MV-4-11 (cell line): Measurements from ENCODE around the gene ISY1.
"Not testable (repeated sequence)": the region's sequence is repeated elsewhere in the genome, so short reads cannot be mapped to it uniquely, and the experiment has no call there.

ENCODE experiments used
- DNase-seq: peaks from one replicate; lab custom pipeline; 2025; lab: John Stamatoyannopoulos, UW

Gene ISY1

GRCh38 chr3:129166579-129167332, 5.9 kb upstream of the ISY1 start:
- no peak for DNase-seq

DNA sequence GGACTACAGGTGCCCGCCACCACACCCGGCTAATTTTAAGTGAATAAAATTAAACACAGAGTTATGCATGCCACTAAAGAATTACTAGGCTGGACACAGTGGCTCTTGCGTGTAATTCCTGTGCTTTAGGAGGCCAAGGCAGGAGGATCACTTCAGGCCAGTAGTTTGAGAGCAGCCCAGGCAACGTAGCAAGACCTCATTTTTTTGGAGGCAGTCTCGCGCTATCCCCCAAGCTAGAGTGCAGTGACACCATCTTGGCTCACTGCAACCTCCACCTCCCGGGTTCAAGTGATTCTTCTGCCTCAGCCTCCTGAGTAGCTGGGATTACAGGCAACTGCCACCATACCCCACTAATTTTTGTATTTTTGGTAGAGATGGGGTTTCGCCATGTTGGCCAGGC, 4.7 kb upstream of the ISY1 start:
- not testable (repeated sequence) for DNase-seq

DNA sequence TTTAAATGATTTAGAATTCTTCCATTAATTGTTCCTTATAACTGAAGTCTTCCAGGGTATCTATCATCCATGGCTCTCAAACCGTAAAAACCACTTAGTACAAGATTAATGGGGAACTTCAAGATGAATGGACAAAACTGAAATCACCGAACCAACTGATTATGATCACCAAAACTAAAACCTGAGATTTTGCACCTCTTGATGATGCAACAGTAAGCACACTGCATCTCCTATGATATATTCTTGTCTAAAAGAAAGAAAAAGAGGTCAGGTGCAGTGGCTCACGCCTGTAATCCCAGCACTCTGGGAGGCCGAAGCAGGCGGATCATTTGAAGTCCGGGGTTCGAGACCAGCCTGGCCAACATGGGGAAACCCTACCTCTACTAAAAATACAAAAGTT, 3.6 kb upstream of the ISY1 start:
- DNase-seq: no peak

DNA sequence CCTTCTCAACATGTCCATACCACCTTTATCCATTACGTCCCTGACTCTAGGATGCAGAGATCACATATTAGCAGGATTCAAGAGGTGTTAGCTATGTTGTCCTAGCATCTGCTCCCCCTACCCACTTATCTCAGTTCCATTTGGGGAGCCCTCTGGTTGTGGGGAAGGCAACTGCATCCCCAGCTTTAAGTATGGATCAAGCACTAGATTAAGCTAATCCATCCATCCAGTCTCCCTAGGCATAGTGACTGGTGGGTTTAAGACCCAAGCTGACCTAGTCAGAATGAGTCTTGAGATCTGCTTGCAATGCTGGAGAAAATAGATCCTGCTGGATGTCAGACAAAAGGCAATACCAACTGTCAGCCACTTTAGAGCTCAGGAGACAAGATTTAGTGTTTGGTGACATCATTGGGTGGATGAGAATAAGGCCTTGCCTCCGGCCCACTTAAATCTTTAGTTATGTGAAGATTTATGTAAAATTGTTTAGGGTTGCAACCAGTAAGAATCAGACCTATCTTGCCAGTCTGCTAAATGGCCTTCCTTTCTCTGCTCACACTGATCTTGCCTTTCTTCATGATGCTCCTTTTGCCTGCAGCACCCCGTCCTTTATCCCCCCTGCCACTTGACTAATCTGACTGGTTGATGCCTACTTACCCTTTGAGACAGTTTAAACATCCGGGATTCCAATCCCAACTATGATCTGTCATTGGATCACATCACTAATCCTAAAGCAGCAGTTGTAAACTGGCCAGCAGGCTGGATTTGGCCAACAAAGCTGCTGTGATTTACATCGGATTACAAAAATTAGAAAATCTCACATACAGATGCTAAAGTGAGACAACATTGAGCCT, 2.1 kb upstream of the ISY1 start:
- peak; percentile 44 for DNase-seq

DNA sequence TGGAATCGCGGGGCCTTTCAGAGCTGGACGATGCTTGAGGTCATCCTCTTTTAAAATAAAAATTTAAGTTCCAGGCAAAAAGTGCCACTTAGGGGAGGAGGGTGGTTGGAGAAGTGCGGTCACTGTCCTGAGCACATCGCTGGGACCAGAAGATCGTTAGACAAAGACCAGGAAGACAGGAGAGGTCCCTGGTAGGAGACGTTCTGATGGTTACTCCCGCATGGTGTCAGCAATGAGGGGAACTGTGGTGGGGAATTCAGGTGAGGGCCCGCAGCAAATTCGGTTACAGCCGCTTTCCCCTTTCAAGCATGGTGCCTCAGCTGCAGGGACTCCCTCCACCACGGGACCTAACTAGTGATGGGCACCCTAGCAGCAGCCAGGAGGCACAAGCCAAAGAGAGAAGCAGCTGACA, 1.0 kb upstream of the ISY1 start:
- peak; percentile 43 for DNase-seq

GRCh38 chr3:129144786-129145185, 16.1 kb downstream of the ISY1 start:
- no peak for DNase-seq

GRCh38 chr3:129141011-129141410, 19.9 kb downstream of the ISY1 start:
- DNase-seq: not testable (repeated sequence)

- no peak for DNase-seq
Measured at GRCh38 chr3:129139911-129140310, 21.0 kb downstream of the ISY1 start.

- DNase-seq: not testable (repeated sequence)
Measured at GRCh38 chr3:129136275-129136674, 24.6 kb downstream of the ISY1 start.

- no peak for DNase-seq
Measured at GRCh38 chr3:129132097-129132866, 28.6 kb downstream of the ISY1 start.

DNA sequence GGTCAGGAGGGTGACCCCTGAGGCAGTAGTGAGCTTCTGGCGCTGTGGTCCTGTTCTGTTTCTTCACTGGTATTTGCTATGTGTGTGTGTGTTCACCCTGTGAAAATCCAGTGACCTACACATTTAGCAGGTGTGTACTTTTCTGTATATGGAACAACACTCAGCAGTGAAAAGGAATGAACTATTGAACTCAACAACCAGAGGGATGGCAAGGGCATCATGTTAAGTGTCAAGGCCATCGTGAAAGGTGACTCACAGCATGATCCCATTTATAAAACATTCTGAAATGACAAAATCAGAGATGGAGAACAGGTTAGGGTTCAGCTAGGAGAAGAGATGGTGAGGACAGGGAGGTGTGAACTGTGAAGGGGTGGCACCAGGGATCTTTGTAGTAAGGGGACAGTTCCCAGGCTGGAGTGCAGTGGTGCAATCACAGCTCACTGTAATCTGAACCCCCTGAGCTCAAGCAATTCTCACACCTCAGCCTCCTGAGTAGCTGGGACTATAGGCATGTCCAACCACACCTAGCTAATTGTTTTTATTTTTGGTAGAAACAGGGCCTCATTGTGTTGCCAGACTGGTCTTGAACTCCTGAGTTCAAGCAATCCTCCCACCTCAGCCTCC, 29.3 kb downstream of the ISY1 start:
- DNase-seq: no peak

DNA sequence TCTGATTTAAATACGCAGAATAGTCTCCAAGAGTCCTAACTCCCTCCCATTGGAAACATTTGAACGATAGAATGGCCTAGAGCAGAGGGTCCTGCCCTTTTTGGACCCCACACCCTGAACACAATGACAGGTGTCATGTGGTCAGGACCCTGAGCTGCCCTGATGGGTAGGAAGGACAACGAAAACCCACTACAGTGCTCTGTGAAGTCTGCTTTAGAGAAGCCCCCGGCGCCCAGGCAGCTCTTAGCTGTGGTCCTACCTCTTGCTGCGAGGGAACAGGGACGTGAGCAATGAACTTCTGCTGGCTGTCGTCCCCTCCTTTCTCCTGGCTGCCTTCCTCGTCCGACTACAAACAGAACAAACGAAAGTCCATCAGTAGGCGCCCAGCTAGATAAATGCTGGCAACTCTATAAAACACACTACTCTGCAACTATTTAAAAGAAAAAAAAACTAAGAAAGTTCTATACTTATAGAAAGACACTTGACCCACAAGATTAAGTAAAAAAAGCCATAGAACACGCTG, 30.5 kb downstream of the ISY1 start:
- DNase-seq: no peak

- DNase-seq: no peak
Measured at GRCh38 chr3:129128357-129129155, 32.3 kb downstream of the ISY1 start.

DNA sequence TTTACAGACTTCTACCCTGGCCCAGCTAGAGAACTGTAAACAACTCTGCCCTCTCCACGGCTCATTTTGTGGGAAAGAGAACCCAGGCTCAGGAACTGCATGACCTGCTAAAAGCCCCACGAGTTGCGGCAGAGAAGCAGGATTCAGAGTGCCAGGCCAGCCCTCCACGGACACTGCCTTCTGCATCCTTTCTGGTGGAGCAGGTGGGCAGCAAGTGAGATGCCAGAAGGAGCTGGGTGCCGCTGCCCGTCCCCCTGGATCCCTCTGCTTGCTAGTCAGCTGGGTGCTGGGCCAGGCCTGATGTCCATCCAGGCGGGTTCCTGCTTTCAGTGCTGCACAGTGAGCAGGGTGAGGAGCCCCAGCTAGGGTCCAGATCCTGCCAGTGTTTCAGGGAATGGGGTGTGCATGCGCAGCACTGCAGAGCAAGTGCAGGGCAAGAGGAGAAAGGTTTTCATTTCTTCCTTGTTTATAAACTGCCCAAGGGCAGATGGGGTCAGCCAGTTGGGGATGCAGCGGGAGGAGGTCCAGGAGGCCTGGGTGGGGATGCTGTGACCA, 34.1 kb downstream of the ISY1 start:
- no peak for DNase-seq

DNA sequence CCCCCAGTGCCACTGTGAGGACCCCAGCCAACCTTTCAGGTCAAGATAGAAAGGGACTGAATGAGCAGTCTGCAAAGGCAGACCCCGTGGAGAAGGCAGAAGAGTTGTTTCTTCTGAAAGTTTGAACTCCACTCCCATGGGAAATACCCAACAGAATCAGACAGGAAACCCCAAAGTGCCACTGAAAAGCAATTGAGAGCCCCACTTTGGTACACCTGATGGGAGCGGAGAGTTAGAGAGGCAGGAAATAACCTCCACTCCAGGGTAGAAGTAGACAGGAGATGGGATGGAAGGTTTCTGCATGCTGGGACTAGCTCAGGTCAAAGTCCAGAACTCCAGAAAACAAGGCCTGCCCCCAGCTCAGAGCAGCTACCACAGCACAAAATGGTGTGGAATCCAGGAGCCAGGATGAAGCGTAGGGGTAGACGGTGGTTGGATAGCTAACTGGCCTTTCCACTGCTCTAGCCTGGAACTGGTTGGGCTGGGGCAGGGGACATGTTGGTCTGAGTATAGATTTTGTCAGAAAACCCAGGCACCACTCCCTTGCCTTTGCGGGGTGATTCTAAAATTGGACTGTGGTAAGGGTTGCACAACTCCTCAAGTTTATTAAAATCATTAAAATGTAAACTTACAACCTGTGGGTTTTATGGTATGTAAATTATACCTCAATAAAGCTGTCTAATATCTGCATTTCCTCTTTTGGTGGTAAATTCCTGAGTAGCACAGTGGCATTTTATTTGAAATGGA, 37.4 kb downstream of the ISY1 start:
- peak; percentile 84 for DNase-seq

GRCh38 chr3:129122412-129123011, 38.4 kb downstream of the ISY1 start:
- peak; percentile 46 for DNase-seq

DNA sequence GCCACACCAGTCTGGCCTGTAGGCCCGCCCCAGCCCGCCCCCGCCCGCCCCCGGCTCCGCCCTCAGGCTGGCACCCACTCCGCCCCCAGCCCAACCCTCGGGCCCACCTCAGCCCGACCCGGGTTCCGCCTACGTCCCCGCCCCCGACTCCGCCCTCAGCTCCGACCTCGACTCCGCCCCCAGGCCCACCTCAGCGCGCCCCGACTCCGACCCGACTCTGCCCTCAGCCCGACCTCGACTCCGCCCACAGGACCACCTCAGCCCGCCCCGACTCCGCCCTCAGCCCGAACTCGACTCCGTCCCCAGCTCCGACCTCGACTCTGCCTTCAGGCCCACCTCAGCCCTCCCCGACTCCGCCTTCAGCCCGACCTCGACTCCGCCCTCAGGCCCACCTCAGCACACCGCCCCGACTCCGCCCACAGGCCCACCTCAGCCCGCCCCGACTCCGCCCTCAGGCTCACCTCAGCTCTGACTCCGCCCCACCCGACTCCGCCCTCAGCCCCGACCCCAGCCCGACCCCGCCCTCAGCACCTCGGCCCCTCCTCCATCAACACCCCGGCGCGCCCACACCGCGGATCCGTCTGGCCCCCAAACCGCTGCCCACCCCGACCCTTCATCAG, 39.0 kb downstream of the ISY1 start, which contains the start of gene RAB43:
Gene RAB43, minus strand, starts transcription at position 13 of the 620 bp plus-strand sequence. CDS start 315 bp downstream, outside the sequence.
- peak; percentile 26 for DNase-seq

DNA sequence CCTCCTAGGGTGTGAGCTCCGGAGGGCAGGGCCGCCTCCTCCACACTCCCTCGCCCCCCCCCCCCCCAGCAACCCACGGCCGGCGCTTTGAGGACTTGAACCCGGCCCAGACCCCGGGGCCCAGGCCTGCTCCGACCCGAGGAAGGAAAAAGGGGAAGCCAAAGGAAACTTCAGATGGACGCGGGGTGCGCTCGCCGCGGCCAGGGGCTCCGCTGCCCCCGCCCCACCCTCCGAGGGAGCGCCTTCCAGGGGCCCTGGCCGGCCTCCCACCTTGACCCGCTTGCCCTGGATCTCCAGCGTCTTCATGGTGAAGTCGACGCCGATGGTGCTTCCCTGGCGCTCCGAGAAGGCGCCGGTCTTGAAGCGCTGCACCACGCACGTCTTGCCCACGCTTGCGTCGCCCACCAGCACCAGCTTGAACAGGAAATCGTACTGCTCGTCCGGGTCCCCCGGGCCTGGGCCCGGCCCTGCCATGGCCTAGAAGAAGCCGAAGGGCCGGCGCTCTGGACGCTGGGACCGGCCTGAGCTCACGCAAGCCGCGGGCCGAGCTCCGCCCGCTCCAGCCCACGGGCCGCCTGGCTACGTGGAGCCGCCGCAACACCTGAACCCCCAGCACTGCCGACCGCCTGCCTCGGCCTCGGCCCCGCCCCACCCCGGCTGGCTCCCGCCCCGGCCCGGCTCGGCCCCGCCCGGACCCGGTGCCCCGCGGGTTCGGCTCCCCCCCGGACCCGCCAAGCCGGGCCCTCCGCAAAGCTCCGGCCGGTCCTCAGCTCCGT, 39.7 kb downstream of the ISY1 start:
- DNase-seq: no peak
